Measurements from ENCODE around the gene SKAP2. TPM values are rescaled to one million over a fixed set of nuclear protein-coding genes. Genes with fewer than 3 reads are reported as not detected.

The SKAP2 gene
- polyA plus RNA-seq, 1 of the 3 experiments (the other 2 are of a cell fraction) = 0.69 TPM

DNA sequence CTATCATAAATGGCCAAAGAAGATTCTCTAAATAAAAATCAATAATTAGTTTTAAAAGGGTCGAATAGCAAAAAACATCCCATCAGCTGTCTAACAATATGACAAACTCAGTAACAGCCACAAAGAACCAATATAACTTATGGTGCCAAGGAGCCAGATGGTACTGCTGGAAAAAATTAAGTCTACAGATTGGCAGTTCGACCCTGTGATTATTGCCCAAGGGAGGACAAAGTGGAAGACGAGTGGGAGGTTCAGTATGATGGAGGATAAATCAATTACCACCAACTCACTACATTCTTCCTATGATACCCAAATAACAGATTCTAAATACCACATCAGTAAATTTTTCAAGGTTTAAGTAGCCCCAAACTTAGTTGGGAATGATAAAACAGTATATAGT lies 49.0 kb downstream of the SKAP2 start (continued):
- TF ChIP-seq, protein P1, sequence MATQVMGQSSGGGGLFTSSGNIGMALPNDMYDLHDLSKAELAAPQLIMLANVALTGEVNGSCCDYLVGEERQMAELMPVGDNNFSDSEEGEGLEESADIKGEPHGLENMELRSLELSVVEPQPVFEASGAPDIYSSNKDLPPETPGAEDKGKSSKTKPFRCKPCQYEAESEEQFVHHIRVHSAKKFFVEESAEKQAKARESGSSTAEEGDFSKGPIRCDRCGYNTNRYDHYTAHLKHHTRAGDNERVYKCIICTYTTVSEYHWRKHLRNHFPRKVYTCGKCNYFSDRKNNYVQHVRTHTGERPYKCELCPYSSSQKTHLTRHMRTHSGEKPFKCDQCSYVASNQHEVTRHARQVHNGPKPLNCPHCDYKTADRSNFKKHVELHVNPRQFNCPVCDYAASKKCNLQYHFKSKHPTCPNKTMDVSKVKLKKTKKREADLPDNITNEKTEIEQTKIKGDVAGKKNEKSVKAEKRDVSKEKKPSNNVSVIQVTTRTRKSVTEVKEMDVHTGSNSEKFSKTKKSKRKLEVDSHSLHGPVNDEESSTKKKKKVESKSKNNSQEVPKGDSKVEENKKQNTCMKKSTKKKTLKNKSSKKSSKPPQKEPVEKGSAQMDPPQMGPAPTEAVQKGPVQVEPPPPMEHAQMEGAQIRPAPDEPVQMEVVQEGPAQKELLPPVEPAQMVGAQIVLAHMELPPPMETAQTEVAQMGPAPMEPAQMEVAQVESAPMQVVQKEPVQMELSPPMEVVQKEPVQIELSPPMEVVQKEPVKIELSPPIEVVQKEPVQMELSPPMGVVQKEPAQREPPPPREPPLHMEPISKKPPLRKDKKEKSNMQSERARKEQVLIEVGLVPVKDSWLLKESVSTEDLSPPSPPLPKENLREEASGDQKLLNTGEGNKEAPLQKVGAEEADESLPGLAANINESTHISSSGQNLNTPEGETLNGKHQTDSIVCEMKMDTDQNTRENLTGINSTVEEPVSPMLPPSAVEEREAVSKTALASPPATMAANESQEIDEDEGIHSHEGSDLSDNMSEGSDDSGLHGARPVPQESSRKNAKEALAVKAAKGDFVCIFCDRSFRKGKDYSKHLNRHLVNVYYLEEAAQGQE (IDR thresholded peaks at IDR 0.05; ENCODE audit: low read depth, low read length) = no peak
- peak in 1 of 2 experiments; percentile 71; a peak in 1 of 4 replicates for TF ChIP-seq EP300 (IDR thresholded peaks at IDR 0.05; ENCODE audit: borderline replicate concordance in 1 of 2, low read depth in 1 of 2, low read length in 1 of 2)

DNA sequence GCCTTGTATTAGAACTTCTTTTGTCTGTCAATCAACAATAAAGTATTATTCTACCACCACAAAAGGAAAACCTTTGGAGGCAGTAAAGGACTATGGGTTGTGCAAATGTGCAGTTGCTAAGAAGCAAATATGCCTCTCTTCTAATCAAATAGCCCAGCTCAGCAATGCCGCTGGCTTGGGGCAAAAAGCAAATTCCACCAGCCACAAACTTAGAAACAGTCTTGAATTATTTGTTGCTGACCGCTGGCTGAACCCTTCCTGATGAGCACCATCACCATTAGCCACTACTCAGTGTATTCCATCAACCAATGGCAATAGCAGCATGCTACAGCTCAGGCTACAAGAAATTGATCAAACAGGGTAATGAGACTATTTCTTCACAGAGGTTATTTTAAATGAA lies 51.0 kb downstream of the SKAP2 start:
- POLR2A ChIA-PET = no interaction called here

DNA sequence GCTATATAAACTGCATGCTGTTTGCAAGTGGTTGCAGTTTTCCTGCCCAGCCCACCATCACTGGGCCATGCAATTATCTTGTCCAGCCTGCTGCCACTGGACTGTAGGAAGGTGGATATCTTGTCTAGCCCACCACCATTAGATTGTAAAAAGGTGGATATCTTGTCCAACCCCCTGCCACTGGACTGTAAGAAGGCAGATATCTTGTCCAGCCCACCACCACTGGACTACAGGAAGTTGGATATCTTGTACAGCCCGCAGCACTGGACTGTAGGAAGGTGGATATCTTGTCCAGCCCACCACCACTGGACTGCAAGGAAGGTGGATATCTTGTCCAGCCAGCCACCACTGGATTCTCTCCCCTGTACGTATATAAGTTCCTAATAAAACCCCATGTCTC lies 69.8 kb downstream of the SKAP2 start:
- TF ChIP-seq, protein P2, sequence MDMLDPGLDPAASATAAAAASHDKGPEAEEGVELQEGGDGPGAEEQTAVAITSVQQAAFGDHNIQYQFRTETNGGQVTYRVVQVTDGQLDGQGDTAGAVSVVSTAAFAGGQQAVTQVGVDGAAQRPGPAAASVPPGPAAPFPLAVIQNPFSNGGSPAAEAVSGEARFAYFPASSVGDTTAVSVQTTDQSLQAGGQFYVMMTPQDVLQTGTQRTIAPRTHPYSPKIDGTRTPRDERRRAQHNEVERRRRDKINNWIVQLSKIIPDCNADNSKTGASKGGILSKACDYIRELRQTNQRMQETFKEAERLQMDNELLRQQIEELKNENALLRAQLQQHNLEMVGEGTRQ (IDR thresholded peaks at IDR 0.05; ENCODE audit: borderline replicate concordance, low read depth, low read length) = no peak
- no peak for TF ChIP-seq TCF12 (IDR thresholded peaks at IDR 0.05)
- no peak for TF ChIP-seq RFX5 (IDR thresholded peaks at IDR 0.05; ENCODE audit: low read length)
- TF ChIP-seq, protein P3, sequence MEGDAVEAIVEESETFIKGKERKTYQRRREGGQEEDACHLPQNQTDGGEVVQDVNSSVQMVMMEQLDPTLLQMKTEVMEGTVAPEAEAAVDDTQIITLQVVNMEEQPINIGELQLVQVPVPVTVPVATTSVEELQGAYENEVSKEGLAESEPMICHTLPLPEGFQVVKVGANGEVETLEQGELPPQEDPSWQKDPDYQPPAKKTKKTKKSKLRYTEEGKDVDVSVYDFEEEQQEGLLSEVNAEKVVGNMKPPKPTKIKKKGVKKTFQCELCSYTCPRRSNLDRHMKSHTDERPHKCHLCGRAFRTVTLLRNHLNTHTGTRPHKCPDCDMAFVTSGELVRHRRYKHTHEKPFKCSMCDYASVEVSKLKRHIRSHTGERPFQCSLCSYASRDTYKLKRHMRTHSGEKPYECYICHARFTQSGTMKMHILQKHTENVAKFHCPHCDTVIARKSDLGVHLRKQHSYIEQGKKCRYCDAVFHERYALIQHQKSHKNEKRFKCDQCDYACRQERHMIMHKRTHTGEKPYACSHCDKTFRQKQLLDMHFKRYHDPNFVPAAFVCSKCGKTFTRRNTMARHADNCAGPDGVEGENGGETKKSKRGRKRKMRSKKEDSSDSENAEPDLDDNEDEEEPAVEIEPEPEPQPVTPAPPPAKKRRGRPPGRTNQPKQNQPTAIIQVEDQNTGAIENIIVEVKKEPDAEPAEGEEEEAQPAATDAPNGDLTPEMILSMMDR (IDR thresholded peaks at IDR 0.05) = no peak
- TF ChIP-seq EZH2phosphoT487 (IDR thresholded peaks at IDR 0.05; ENCODE audit: borderline replicate concordance, low read depth) = no peak
- TF ChIP-seq, protein P4, sequence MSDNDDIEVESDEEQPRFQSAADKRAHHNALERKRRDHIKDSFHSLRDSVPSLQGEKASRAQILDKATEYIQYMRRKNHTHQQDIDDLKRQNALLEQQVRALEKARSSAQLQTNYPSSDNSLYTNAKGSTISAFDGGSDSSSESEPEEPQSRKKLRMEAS (IDR thresholded peaks at IDR 0.05; ENCODE audit: low read depth) = no peak
- TF ChIP-seq, protein P5, sequence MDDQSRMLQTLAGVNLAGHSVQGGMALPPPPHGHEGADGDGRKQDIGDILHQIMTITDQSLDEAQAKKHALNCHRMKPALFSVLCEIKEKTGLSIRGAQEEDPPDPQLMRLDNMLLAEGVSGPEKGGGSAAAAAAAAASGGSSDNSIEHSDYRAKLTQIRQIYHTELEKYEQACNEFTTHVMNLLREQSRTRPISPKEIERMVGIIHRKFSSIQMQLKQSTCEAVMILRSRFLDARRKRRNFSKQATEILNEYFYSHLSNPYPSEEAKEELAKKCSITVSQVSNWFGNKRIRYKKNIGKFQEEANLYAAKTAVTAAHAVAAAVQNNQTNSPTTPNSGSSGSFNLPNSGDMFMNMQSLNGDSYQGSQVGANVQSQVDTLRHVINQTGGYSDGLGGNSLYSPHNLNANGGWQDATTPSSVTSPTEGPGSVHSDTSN (IDR thresholded peaks at IDR 0.05) = no peak
- TF ChIP-seq, protein P6, sequence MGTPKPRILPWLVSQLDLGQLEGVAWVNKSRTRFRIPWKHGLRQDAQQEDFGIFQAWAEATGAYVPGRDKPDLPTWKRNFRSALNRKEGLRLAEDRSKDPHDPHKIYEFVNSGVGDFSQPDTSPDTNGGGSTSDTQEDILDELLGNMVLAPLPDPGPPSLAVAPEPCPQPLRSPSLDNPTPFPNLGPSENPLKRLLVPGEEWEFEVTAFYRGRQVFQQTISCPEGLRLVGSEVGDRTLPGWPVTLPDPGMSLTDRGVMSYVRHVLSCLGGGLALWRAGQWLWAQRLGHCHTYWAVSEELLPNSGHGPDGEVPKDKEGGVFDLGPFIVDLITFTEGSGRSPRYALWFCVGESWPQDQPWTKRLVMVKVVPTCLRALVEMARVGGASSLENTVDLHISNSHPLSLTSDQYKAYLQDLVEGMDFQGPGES (IDR thresholded peaks at IDR 0.05; ENCODE audit: low read depth, low read length) = no peak
- H3K4me1 ChIP-seq (ENCODE audit: control insufficient read depth in 1 of 2, insufficient read depth in 2 of 2, low read depth in 1 of 2, low read length in 1 of 2) = peaks cover 0 to 3% of the 10 kb centered on the region in 2 experiments; a peak in 2 of 4 replicates
- CTCF ChIA-PET = no interaction called here
- no peaks in the 10 kb centered on the region for H3K9me3 ChIP-seq
- no peaks in the 10 kb centered on the region for H4K20me1 ChIP-seq (ENCODE audit: insufficient read depth)
- DNase-seq = no peak
- H3K36me3 ChIP-seq (replicated peaks in 1 of 2; ENCODE audit: control insufficient read depth in 1 of 2, insufficient read depth in 2 of 2, low read length in 1 of 2) = no peaks in the 10 kb centered on the region
- H3K27me3 ChIP-seq (ENCODE audit: insufficient read depth) = no peaks in the 10 kb centered on the region
- POLR2A ChIA-PET = no interaction called here
- no peak overlapping the region for H3K4me2 ChIP-seq
- 12% methylated on average over 2 of the region's 2 CpGs for WGBS (ENCODE audit: low lambda C conversion rate)
- H3K27ac ChIP-seq (ENCODE audit: low read depth in 2 of 2, low read length in 1 of 2) = no peak overlapping the region
- no peak overlapping the region for H3K4me3 ChIP-seq (ENCODE audit: low read depth in 2 of 2, low read length in 1 of 2)
- H3K79me2 ChIP-seq (ENCODE audit: insufficient read depth) = no peaks in the 10 kb centered on the region
- H2AFZ ChIP-seq (ENCODE audit: low read depth) = no peak overlapping the region
- H3K9me2 ChIP-seq = no peaks in the 10 kb centered on the region
- no peak overlapping the region for H3K9ac ChIP-seq
- H3F3A ChIP-seq (replicated peaks; ENCODE audit: insufficient read depth) = no peaks in the 10 kb centered on the region

More for the DNA sequence above, 51.0 kb downstream of the SKAP2 start:
- Histone ChIP-seq H3K4me3 (ENCODE audit: low read depth in 2 of 2, low read length in 1 of 2) (no peak overlapping the region), H3K36me3 (replicated peaks in 1 of 2; ENCODE audit: control insufficient read depth in 1 of 2, insufficient read depth in 2 of 2, low read length in 1 of 2) (no peaks in the 10 kb centered on the region), H3K4me1 (ENCODE audit: control insufficient read depth in 1 of 2, insufficient read depth in 2 of 2, low read depth in 1 of 2, low read length in 1 of 2) (peaks cover 0 to 15% of the 10 kb centered on the region in 2 experiments; a peak in 2 of 4 replicates), H2AFZ (ENCODE audit: low read depth) (no peak overlapping the region), H3K9ac (no peak overlapping the region), H3K27ac (ENCODE audit: low read depth in 2 of 2, low read length in 1 of 2) (no peak overlapping the region), H3K9me3 (no peaks in the 10 kb centered on the region), H3K79me2 (ENCODE audit: insufficient read depth) (no peaks in the 10 kb centered on the region), H3K4me2 (no peak overlapping the region), H3F3A (replicated peaks; ENCODE audit: insufficient read depth) (no peaks in the 10 kb centered on the region), H4K20me1 (ENCODE audit: insufficient read depth) (no peaks in the 10 kb centered on the region), H3K27me3 (ENCODE audit: insufficient read depth) (no peaks in the 10 kb centered on the region), H3K9me2 (no peaks in the 10 kb centered on the region)
- no peak for DNase-seq
- 20% methylated on average over 2 of the region's 2 CpGs for WGBS (ENCODE audit: low lambda C conversion rate)
- CTCF ChIA-PET = interaction anchor here (0.9 to 1.4 kb wide), 4 partner anchors 10 to 36 kb away, joined by 3 to 5 read pairs (median 3); no protein-coding TSS in a partner anchor
- TF ChIP-seq EP300 (IDR thresholded peaks at IDR 0.05; ENCODE audit: borderline replicate concordance in 1 of 2, low read depth in 1 of 2, low read length in 1 of 2) = no peak
